HFF-Myc (cell line): ENCODE results near the gene THSD7A.
A peak's percentile ranks its signal among the peaks of the same experiment; 100 is the strongest.

Source experiments
- DNase-seq: peaks from one replicate; pipeline ENCODE4 v3.0.0-alpha.2; 2011; ENCODE audit warnings: low read depth; ENCODE audit errors: extremely low read depth
- H3K4me3 ChIP-seq: replicated peaks from 2 replicates; pipeline ENCODE4 v1.5.1; 2011; ENCODE audit warnings: low read depth, mild to moderate bottlenecking, control low read depth, low read length
- CTCF ChIP-seq: IDR thresholded peaks from 2 replicates; pipeline ENCODE4 v1.5.1; 2012; ENCODE audit warnings: mild to moderate bottlenecking, low read depth, low read length, control low read depth; ENCODE audit errors: missing control alignments

Gene THSD7A

GRCh38 chr7:11369696-11370095 is 462.3 kb downstream of the THSD7A start:
- DNase-seq, result no peak
- no peak for TF ChIP-seq CTCF
- H3K4me3 ChIP-seq, result no peak overlapping the region

- no peak for DNase-seq
- no peak for TF ChIP-seq CTCF
- no peak overlapping the region for H3K4me3 ChIP-seq
Measured at GRCh38 chr7:11366118-11366517, 465.9 kb downstream of the THSD7A start.

GRCh38 chr7:11358637-11359036 is 473.4 kb downstream of the THSD7A start:
- no peak for TF ChIP-seq CTCF
- no peak overlapping the region for H3K4me3 ChIP-seq
- no peak for DNase-seq

GRCh38 chr7:11355399-11356005 is 476.5 kb downstream of the THSD7A start:
- no peak for TF ChIP-seq CTCF
- DNase-seq, result no peak
- no peak overlapping the region for H3K4me3 ChIP-seq

GRCh38 chr7:11346302-11346701 is 485.7 kb downstream of the THSD7A start:
- no peak overlapping the region for H3K4me3 ChIP-seq
- no peak for DNase-seq
- no peak for TF ChIP-seq CTCF

- TF ChIP-seq CTCF, result no peak
- DNase-seq, result no peak
- H3K4me3 ChIP-seq, result no peak overlapping the region
Measured at GRCh38 chr7:11345621-11346020, 486.4 kb downstream of the THSD7A start.

- no peak overlapping the region for H3K4me3 ChIP-seq
- DNase-seq, result peak; percentile 27
- peak; percentile 51 for TF ChIP-seq CTCF
Measured at GRCh38 chr7:11343818-11344413, 488.1 kb downstream of the THSD7A start.
